ENCODE measurements around the gene FNIP1.
"Not testable (repeated sequence)": the region's sequence is repeated elsewhere in the genome, so short reads cannot be mapped to it uniquely, and the experiment has no call there.

GRCh38 chr5:131778141-131778540 is 18.7 kb downstream of the FNIP1 start:
- TF ChIP-seq EZH2 (IDR thresholded peaks at IDR 0.05; ENCODE audit: borderline replicate concordance, low read depth, low read length, severe bottlenecking); CTCF (IDR thresholded peaks at IDR 0.05; ENCODE audit: borderline replicate concordance, extremely low read depth, low read length, poor library complexity, severe bottlenecking): not testable (repeated sequence)

Data from DND-41 (cell line).